NOMO-1 (cell line): ENCODE measurements around the gene STRADA.

Experiments
- DNase-seq, 2 experiments: peaks; one replicate each; lab custom pipeline; 2025; ENCODE audit not compliant: unreplicated experiment in 2 of 2; lab: John Stamatoyannopoulos, UW

The STRADA gene

GRCh38 chr17:63703029-63703428, 38.6 kb downstream of the STRADA start:
- DNase-seq, result no peak

GRCh38 chr17:63702721-63703015, 38.9 kb downstream of the STRADA start:
- no peak for DNase-seq

- no peak for DNase-seq
Measured at GRCh38 chr17:63701868-63702720, 39.5 kb downstream of the STRADA start.

- DNase-seq, result no peak
Measured at GRCh38 chr17:63701456-63701820, 40.2 kb downstream of the STRADA start.

- no peak for DNase-seq
Measured at GRCh38 chr17:63700528-63701455, 40.8 kb downstream of the STRADA start.

- DNase-seq, result peak; percentile 33
Measured at GRCh38 chr17:63699638-63700527, 41.7 kb downstream of the STRADA start, which contains the start of gene LIMD2. LIMD2 (minus strand) TSS chr17:63700125; CDS start chr17:63699298, 827 bp downstream.

GRCh38 chr17:63698886-63699637, 42.5 kb downstream of the STRADA start:
- DNase-seq, result peak; percentile 49 to 54

GRCh38 chr17:63698381-63698885, 43.2 kb downstream of the STRADA start:
- DNase-seq, result peak; percentile 15 to 19

GRCh38 chr17:63697341-63698286, 44.0 kb downstream of the STRADA start:
- peak; percentile 81 to 84 for DNase-seq

GRCh38 chr17:63696381-63696961, 45.1 kb downstream of the STRADA start:
- DNase-seq, result peak; percentile 28 to 33

- DNase-seq, result no peak
Measured at GRCh38 chr17:63695889-63696288, 45.7 kb downstream of the STRADA start.

- DNase-seq, result no peak
Measured at GRCh38 chr17:63694950-63695773, 46.4 kb downstream of the STRADA start.

- DNase-seq, result no peak
Measured at GRCh38 chr17:63694229-63694949, 47.2 kb downstream of the STRADA start.

- no peak for DNase-seq
Measured at GRCh38 chr17:63693411-63694113, 48.0 kb downstream of the STRADA start.

GRCh38 chr17:63692195-63692816, 49.3 kb downstream of the STRADA start:
- no peak for DNase-seq

- no peak for DNase-seq
Measured at GRCh38 chr17:63689479-63689878, 52.1 kb downstream of the STRADA start.
